Measurements from ENCODE around the gene GABARAP.

GABARAP gene

DNA sequence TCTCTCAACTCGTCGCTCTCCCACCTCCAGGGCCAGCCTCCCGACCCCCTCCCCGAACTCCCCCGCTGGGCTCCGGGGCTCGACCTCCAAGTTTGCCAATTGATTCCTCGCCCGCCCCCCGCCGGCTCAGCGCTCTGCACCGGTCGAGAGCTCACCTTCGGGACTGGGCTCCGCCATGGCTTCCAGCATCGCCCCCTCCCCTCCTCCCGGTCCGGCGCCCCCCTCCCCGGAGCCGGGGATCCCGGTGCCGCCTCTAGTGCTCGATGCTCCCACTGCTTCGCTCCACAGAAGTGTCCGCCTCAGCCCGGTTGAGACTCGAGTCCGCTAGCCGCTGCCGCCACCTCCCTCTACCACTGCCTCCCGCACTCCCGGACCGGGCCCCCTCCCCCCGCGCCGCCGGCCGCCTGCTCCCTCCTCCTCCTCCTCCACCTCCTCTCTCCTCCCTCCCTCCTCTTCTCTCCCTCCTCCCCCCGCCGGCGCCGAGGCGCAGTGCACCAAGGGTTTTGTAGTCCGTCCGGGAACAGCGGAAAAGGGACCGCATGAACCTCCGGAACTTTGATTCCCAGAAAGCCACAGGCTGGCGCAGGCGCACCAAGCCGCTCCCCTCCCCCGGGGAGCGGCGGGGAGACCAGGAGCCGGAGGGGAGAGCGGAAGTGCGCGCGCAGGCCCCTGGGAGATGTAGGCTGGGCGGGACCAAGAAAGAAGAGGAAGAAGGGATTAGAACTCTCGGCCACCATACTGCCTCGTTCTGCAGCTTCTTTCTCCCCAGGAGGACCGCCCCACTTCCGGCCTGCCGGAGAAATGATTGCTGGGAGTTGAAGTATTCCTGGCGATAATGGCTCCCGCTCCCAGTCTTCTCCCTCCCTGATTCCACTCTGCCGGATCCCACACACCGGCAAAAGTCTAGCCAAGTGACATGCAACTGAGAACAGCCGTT, 2.9 kb downstream of the GABARAP start, which contains the start of gene PHF23:
Gene PHF23 (minus strand): TSS at position 367 of the 937 bp plus-strand sequence. CDS start 178 bp downstream, at position 189.
- DNase-seq (ENCODE audit: low read depth), result peak; percentile 93

GRCh38 chr17:7238420-7239090, 3.7 kb downstream of the GABARAP start:
- no peak for DNase-seq (ENCODE audit: low read depth)

GRCh38 chr17:7237761-7238419, 4.4 kb downstream of the GABARAP start:
- peak; percentile 66 for DNase-seq (ENCODE audit: low read depth)

- no peak for DNase-seq (ENCODE audit: low read depth)
Measured at GRCh38 chr17:7237266-7237760, 4.9 kb downstream of the GABARAP start.

DNA sequence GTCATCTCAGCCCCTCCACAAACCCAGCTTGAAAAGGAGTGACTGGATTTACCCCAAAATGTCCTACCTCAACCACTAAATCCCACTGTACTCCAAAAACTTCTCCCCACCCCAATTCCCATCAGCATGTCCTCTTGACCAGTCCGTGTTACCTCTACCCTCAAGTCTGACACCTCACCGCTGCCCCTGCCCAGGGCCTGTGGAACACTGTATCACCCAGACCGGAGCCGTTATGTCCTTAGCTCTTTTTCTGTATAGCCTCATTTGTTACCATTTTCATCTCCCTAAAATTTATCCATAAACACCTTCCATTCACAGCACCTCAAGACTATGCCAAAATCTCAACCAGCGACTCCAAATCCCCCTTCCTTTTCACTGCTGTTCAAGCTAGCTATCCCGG, 5.4 kb downstream of the GABARAP start:
- no peak for DNase-seq (ENCODE audit: low read depth)

DNA sequence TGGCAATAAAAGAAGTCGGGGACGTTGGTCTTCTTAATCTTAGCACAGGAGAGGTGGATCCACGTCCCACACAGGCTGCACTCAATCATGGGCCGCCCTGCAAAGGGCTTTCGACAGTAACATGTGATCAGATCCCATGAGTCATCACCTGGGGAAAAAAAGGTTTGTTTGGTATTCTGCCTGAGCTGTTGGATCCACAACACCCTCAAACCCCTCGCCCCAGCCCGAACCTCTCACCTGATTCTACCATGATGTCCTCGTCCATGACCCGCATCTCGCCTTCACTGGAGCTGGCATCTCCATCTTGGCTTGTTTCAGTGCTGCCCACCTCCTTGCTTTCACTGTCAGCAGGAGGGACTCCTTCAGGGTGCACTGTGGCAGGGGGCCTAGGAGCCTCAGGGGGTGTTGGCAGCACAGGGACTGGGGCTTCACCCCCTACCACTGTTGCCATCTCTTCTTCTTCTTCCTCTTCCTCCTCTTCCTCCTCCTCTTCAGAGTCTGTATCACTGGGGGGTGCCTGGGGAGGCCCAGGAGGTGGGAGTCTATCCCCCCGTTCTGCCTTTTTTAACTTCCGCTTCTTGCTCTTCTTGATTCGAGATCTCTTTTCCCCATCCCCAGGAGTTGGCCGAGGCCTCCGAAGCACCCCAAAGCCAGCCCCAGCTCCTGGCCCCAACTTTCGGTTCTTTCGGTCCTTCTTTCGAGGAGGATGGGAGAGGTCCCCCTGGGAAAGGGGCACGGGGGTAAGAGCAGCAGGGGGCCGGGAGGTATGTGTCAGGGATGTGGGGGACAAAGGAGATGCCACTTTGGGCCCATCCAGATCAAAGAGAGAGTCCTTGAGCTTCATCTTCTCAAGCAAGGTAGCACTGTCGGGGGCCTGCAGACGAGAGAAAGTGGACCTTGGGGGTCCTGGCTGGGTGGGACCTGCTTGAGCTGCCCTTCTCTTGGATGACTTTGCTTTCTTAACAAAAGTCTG, 6.3 kb downstream of the GABARAP start:
- no peak for DNase-seq (ENCODE audit: low read depth)

GRCh38 chr17:7234083-7234951, 7.9 kb downstream of the GABARAP start, which contains the start of gene DVL2:
Gene DVL2, minus strand, starts transcription at chr17:7234517. Its CDS starts 255 bp downstream, at chr17:7234262.
- DNase-seq (ENCODE audit: low read depth), result peak; percentile 93

DNA sequence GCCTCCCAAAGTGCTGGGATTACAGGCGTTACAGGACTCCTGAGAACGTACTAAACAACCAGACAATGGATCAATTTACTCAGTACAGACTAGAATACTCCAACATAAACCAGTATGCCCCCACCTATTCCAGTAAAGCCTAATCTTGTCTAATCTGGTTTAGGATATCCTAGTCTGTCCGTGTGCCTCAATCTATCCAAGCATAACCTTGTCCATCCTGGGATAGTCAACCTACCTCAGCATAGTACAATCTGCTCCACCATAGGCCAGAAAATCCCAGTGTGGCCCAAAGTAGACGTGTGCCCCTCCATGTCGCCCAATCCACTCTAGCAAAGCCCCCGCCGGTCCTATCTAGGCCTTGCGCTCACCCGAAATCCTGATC, 8.6 kb downstream of the GABARAP start:
- no peak for DNase-seq (ENCODE audit: low read depth)

DNA sequence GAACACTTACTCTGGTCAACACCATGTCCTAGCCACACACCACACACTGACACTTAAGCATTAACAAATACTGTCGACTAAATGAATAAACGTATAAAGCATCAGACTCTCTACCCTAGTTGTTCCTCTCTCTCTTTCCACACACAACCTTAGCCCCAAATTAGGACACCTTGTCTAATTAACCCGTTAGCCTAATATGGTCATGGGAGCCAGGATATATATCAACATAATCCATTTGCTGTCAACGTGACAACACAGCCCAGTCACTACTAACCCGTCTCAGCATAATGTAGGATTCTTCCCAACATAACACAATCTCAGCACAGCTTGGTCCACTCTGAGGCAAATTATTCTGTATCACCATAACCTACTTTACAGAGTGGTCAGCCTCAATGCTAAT, 10.1 kb downstream of the GABARAP start:
- no peak for DNase-seq (ENCODE audit: low read depth)

DNA sequence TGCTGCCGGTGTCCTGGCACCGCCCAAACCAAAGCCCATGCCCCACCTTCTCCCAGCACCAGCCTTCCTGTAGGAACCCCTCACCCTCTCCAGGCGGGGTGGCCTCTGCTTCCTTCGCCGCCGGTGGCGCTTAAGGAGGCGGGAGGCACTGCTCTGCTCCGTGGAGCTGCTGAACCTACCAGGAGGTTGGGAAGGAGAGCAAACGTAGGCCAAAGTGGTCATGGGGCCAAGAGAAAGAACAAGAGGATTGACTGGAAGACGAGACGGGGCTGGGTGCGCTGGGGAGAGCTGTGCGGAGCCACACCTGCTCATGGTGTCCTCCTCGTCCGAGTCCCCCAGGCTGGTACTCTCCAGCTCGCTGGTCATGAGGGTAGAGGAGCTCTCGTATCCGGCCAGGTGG, 12.7 kb downstream of the GABARAP start:
- DNase-seq (ENCODE audit: low read depth), result no peak

GRCh38 chr17:7228920-7229319, 13.3 kb downstream of the GABARAP start:
- DNase-seq (ENCODE audit: low read depth), result no peak

GRCh38 chr17:7226721-7227710, 15.2 kb downstream of the GABARAP start:
- no peak for DNase-seq (ENCODE audit: low read depth)

DNA sequence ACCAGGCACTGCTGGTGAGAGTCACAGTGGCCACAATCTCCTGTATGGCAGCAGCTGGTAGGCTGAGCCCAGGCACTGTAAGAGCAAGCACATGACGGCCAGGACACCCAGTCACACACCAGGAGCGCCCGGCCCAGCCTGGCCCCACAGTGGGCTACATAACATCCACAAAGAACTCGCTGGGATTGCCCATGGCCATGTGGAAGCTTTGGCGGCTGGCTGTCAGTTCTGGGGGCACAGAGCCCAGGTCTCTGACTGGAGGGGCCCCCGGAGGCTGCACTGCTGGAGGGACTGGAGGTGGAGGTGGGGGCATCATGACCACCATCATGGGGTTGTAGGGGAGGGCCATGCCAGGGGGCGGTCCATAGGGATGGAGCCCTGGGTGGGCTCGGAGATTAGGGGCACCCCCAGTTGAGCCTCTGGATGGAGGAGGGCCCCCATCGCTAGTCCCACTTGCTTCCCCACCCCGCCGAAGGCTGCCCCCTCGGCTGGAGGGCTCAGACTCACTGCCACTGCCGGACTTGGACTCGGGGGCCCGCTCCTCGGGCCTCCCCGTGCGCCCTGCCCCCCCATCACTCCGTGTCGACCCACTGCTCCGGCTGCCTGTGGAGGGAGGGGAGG, 16.4 kb downstream of the GABARAP start:
- DNase-seq (ENCODE audit: low read depth), result no peak

- no peak for DNase-seq (ENCODE audit: low read depth)
Measured at GRCh38 chr17:7224661-7225111, 17.6 kb downstream of the GABARAP start.

- no peak for DNase-seq (ENCODE audit: low read depth)
Measured at GRCh38 chr17:7224110-7224509, 18.1 kb downstream of the GABARAP start.

DNA sequence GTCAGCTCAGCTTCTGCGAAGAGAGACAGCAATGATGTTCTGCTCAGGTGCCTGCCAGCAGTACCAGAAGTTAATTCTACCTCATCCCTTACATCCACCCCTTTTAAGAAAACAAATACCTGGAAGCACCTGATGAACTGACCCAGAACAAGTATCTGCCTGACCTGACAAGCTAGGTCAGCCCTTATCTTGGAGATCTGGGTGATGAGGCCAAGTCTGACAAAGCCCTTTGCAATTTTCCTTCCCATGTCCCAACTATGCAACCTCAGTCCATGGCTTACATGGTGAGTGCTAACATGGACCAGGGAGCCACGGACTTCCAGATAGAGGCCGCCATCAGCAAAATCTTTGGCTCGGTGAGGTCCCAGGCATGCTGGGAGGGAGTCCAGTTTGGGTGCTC, 18.9 kb downstream of the GABARAP start:
- no peak for DNase-seq (ENCODE audit: low read depth)

DNA sequence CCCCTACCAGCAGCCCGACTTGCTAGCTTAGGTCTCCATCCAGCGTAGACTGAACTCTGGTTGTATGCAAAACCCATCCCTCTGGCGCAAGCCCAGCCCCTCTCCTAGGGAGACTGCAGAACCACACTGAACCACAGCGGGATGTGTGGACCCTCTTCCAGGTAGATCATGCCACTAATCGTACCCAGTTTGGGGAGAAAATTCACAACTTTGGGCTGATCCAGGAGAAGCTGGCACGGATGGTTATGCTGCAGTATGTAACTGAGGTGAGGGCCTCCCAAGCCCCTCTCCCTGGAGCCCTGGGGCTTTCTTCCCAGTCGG, 19.3 kb downstream of the GABARAP start:
- no peak for DNase-seq (ENCODE audit: low read depth)

Data from T follicular helper cell (primary cell).